CD4-positive, alpha-beta T cell (primary cell): ENCODE data around the gene MYL11. TPM values are rescaled to one million over a fixed set of nuclear protein-coding genes. Genes with fewer than 3 reads are reported as not detected.
"Not testable (repeated sequence)": the region's sequence is repeated elsewhere in the genome, so short reads cannot be mapped to it uniquely, and the experiment has no call there.

ENCODE experiments used
- ATAC-seq: fragments of 200-7000 bp; cut with Tn5 transposase; one replicate; pipeline ENCODE4 v1.10.0; 2022; ENCODE audit warnings: mild to moderate bottlenecking; ENCODE audit not compliant: poor library complexity
- CTCF ChIA-PET: fragments of 350-600 bp; sonication (Branson Sonifier 250); formaldehyde crosslinking; loops from one replicate; lab custom pipeline; 2021; ENCODE audit warnings: antibody characterized with exemption, inconsistent platforms; lab: Charles Lee
- POLR2A ChIA-PET: fragments of 350-600 bp; sonication (Branson Sonifier 250); formaldehyde crosslinking; loops from one replicate; lab custom pipeline; 2021; ENCODE audit warnings: antibody characterized with exemption, inconsistent platforms; lab: Charles Lee
- DNase-seq, 14 experiments: peaks; one replicate each; pipeline ENCODE4 v3.0.0-alpha.2; 2013 to 2020; ENCODE audit warnings: mixed read lengths in 2 of 14
- H3K27ac ChIP-seq, 2 donors: one replicate each; pipeline versions ENCODE4 v1.5.1 to v1.7.0; 2013; ENCODE audit warnings: low read length in 2 of 2, low read depth in 1 of 2, mild to moderate bottlenecking in 1 of 2
- H3K27me3 ChIP-seq, 2 experiments: 1 replicate in 1 of 2; 2 replicates in 1 of 2; pipeline versions ENCODE4 v1.6.1 to v1.7.0; 2013; ENCODE audit warnings: low read length in 2 of 2, control low read depth in 1 of 2, mild to moderate bottlenecking in 1 of 2, moderate library complexity in 1 of 2; ENCODE audit not compliant: insufficient read depth in 2 of 2, control insufficient read depth in 1 of 2
- H3K36me3 ChIP-seq: one replicate; pipeline ENCODE4 v1.6.1; 2013; ENCODE audit warnings: low read length, control low read depth; ENCODE audit not compliant: insufficient read depth
- H3K4me1 ChIP-seq: one replicate; pipeline ENCODE4 v1.6.1; 2013; ENCODE audit warnings: low read length, control low read depth; ENCODE audit not compliant: insufficient read depth
- H3K4me3 ChIP-seq: one replicate; pipeline ENCODE4 v1.5.1; 2013; ENCODE audit warnings: mild to moderate bottlenecking, low read length, moderate library complexity
- H3K9me3 ChIP-seq, 2 experiments: 1 replicate in 1 of 2; 2 replicates in 1 of 2; pipeline versions ENCODE4 v1.6.1 to v1.7.0; 2013; ENCODE audit warnings: low read length in 2 of 2, mild to moderate bottlenecking in 2 of 2, control low read depth in 1 of 2, moderate library complexity in 1 of 2; ENCODE audit not compliant: control insufficient read depth in 1 of 2, insufficient read depth in 1 of 2
- H3K27ac Mint-ChIP-seq: one replicate; pipeline ENCODE4 v1.8.0; 2020; ENCODE audit warnings: mixed read lengths
- H3K27me3 Mint-ChIP-seq: one replicate; pipeline ENCODE4 v1.8.0; 2021; ENCODE audit warnings: mixed read lengths
- H3K36me3 Mint-ChIP-seq: one replicate; pipeline ENCODE4 v1.8.0; 2021; ENCODE audit warnings: low read depth, mixed read lengths
- H3K4me1 Mint-ChIP-seq: one replicate; pipeline ENCODE4 v1.8.0; 2021; ENCODE audit warnings: low read depth, mixed read lengths
- H3K4me3 Mint-ChIP-seq: one replicate; pipeline ENCODE4 v1.8.0; 2020; ENCODE audit warnings: mild to moderate bottlenecking, mixed read lengths
- H3K9me3 Mint-ChIP-seq: one replicate; pipeline ENCODE4 v1.8.0; 2020; ENCODE audit warnings: mixed read lengths
- intact Hi-C, 2 experiments: fragments of 100-400 bp; cut with DNase I in 1 of 2; cut with micrococcal nuclease in 1 of 2; formaldehyde crosslinking; loops; one replicate each; pipeline versions ENCODE4 v1.15.1 to v1.9.0; 2023 to 2025; cut with DNase I, micrococcal nuclease
- polyA plus RNA-seq, 2 donors: library from polyadenylated mRNA; unstranded; fragments of 120-200 nt; gene quantifications; one replicate each; pipeline ENCODE4 v1.2.1, GENCODE V29; 2013
- total RNA-seq, 174 experiments: library from RNA in 2 of 174; stranded (reverse) in 2 of 174; gene quantifications; one replicate each; pipeline ENCODE4 v1.2.3 and lab custom pipeline; 2021 to 2026
- TF ChIP-seq, protein P1 (sequence below): fragments of 200-600 bp; IDR thresholded peaks from one replicate; pipeline ENCODE4 v1.8.0; 2022; ENCODE audit warnings: antibody characterized with exemption, mild to moderate bottlenecking

MYL11 gene, protein sequence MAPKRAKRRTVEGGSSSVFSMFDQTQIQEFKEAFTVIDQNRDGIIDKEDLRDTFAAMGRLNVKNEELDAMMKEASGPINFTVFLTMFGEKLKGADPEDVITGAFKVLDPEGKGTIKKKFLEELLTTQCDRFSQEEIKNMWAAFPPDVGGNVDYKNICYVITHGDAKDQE
- 1 to 10 TPM in 1 of 2 experiments, under 1 TPM in 1; 0.95 to 2.4 TPM for total RNA-seq
- 1.2 TPM for polyA plus RNA-seq (2013, experiment 1 of 2)
- polyA plus RNA-seq (2013, experiment 2 of 2) = 208 TPM
- total RNA-seq (lab: John Stamatoyannopoulos, UW) = 0 to 1.3 (median 0.26) reads per million in 172 experiments

DNA sequence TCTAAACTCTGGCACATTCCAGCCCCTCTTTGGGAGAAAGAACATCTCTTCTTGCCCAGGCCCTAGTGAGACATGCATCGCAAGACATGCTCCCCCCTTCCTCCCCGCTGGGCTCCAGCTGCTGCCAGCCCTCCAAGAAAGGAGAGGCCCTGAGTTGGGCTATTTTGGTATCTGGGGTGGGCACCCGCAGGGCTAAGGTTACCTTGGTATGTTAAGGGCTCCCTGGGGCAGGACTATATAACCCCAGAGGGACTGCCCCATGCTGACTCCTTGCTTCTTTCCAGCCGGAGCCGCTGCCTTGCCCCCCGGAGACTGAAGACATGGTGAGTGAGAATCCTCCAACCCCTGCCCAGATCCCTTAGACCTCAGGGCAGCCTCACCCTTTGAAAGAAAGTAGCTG lies at the start of gene MYL11:
TSS of gene MYL11 (plus strand) at position 265 of the 400 bp plus-strand sequence. CDS start at position 321, 56 bp downstream.
- Mint-ChIP-seq H3K36me3 (peaks cover 22% of the 10 kb centered on the region), H3K4me3 (no peak within 1 kb of the TSS), H3K4me1 (peaks cover 43% of the 10 kb centered on the region), H3K27me3 (no peaks in the 10 kb centered on the region), H3K27ac (peak within 1 kb of the TSS; percentile 100), H3K9me3 (no peaks in the 10 kb centered on the region)
- intact Hi-C loops = loop anchor here (5.0 to 10.0 kb wide), 4 partner anchors 33 to 550 kb away; partner anchors contain the start of genes FBRS (in 1 of the 2), FBXL19 (in 1 of the 2) and ZNF771 (in 1 of the 2)
- CTCF ChIA-PET = interaction anchor here (1.4 kb wide), 1 partner anchor 35 kb away, joined by 4 read pairs; no protein-coding TSS in a partner anchor
- H3K36me3 ChIP-seq = peaks cover 13% of the 10 kb centered on the region
- no peaks in the 10 kb centered on the region for H3K9me3 ChIP-seq
- H3K4me1 ChIP-seq = peaks cover 54% of the 10 kb centered on the region
- H3K27me3 ChIP-seq = no peaks in the 10 kb centered on the region
- ATAC-seq (no peak), DNase-seq (no peak)
- H3K27ac ChIP-seq = peak within 1 kb of the TSS; percentile 31 to 100
- no peak within 1 kb of the TSS for H3K4me3 ChIP-seq
- TF ChIP-seq, protein P1, sequence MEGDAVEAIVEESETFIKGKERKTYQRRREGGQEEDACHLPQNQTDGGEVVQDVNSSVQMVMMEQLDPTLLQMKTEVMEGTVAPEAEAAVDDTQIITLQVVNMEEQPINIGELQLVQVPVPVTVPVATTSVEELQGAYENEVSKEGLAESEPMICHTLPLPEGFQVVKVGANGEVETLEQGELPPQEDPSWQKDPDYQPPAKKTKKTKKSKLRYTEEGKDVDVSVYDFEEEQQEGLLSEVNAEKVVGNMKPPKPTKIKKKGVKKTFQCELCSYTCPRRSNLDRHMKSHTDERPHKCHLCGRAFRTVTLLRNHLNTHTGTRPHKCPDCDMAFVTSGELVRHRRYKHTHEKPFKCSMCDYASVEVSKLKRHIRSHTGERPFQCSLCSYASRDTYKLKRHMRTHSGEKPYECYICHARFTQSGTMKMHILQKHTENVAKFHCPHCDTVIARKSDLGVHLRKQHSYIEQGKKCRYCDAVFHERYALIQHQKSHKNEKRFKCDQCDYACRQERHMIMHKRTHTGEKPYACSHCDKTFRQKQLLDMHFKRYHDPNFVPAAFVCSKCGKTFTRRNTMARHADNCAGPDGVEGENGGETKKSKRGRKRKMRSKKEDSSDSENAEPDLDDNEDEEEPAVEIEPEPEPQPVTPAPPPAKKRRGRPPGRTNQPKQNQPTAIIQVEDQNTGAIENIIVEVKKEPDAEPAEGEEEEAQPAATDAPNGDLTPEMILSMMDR = no peak
- POLR2A ChIA-PET = no interaction called here

DNA sequence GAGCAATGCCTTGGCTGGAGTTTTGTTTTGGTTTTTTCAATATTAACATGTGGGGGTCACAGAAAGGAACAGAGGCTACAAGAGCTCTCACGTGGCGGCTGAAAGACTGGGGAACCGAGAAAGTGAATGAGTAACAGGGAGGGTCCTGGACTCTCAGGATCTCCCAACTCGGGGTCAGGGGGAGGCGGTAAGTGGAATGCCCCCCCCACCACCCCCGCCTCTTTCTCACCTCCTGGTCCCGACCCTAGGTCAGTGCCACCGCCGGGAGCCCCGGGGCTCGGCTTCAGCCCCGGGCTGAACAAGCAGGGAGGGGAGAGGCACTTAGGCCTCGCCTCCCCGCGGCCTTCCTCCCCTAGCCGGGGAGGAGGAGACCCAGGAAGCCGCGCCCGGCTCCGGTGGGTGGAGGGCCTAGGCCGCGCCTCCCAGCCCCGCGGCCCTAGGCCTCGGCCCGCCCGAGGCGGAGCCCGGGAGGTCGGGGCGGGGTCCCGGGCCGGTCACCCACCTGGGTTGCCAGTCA lies 40.1 kb upstream of the MYL11 start:
- ATAC-seq (peak; percentile 82), DNase-seq (peak; percentile 63 to 92 (median 84))
- not testable (repeated sequence) for H3K9me3 Mint-ChIP-seq, H3K36me3 Mint-ChIP-seq, H3K36me3 ChIP-seq, H3K9me3 ChIP-seq, H3K27me3 Mint-ChIP-seq, H3K27me3 ChIP-seq
- peak overlapping the region; percentile 97 for H3K4me3 Mint-ChIP-seq
- Histone ChIP-seq H3K4me3 (peak overlapping the region; percentile 58), H3K27ac (peak overlapping the region in 1 of 2 donors; percentile 53), H3K4me1 (peaks cover 13% of the 10 kb centered on the region)
- POLR2A ChIA-PET = interaction anchor here (1.0 to 2.4 kb wide), 8 partner anchors 20 to 324 kb away, joined by 3 to 17 read pairs (median 8); partner anchors contain the start of genes ALDOA, CD2BP2, SEPTIN1 and TBC1D10B
- intact Hi-C loops = loop anchor here (2.0 to 10.0 kb wide), 2 partner anchors 20 to 430 kb away; partner anchors contain the start of genes CD2BP2 (in 1 of the 2), CFAP119 (in 1 of the 2) and RNF40 (in 1 of the 2)
- H3K4me1 Mint-ChIP-seq = peaks cover 20% of the 10 kb centered on the region
- CTCF ChIA-PET = interaction anchor here (0.6 to 2.0 kb wide), 2 partner anchors 75 to 302 kb away, joined by 3 to 7 read pairs; no protein-coding TSS in a partner anchor
- peak overlapping the region; percentile 90 for H3K27ac Mint-ChIP-seq

DNA sequence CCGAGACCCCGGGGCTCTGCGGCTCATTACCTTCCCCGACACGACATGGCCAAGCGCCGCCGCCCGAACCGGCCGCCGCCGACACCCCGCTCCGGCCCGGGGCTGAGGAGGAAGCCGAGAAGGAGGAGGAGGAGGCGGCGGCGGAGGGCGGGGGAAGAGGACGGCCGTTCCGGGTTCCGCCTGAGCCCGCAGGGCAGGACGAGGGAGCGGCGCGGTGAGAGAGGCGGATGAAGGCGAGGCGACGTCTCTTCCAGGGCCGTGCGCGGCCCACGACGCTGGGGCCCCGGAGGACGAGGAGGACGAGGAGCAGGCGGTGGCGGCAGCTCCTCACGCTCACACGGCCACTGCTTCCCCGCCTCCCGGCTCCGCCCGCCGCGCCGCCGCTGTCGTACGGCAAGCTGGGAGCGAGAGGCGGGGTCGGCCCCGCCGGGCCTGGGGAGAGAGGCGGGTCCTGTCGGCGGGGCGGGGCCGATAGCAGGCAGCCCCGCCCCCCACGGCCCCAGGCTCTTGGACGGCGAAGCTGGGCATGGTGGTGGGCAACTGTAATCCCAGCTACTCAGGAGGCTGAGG lies 39.5 kb upstream of the MYL11 start:
- CTCF ChIA-PET = interaction anchor here (0.6 to 2.0 kb wide), 3 partner anchors 28 to 303 kb away, joined by 3 to 7 read pairs (median 3); no protein-coding TSS in a partner anchor
- peak overlapping the region; percentile 37 to 53 for H3K27ac ChIP-seq
- H3K36me3 ChIP-seq, H3K9me3 ChIP-seq, H3K9me3 Mint-ChIP-seq, H3K27me3 ChIP-seq, H3K36me3 Mint-ChIP-seq, H3K27me3 Mint-ChIP-seq: not testable (repeated sequence)
- ATAC-seq = peak; percentile 77
- Mint-ChIP-seq H3K4me1 (peaks cover 20% of the 10 kb centered on the region), H3K4me3 (peak overlapping the region; percentile 87), H3K27ac (peak overlapping the region; percentile 90)
- intact Hi-C loops = loop anchor here (1.0 to 10.0 kb wide), 4 partner anchors 20 to 430 kb away; partner anchors contain the start of genes CD2BP2 (in 2 of the 2), CFAP119 (in 1 of the 2), MYL11 (in 1 of the 2) and RNF40 (in 1 of the 2)
- peak; percentile 65 to 89 (median 80) for DNase-seq
- POLR2A ChIA-PET = interaction anchor here (0.7 to 2.4 kb wide), 14 partner anchors 20 to 324 kb away, joined by 3 to 17 read pairs (median 5); partner anchors contain the start of genes ALDOA, CD2BP2, CORO1A and SEPTIN1
- H3K4me3 ChIP-seq = peak overlapping the region; percentile 58
- peaks cover 13% of the 10 kb centered on the region for H3K4me1 ChIP-seq
